IgD-negative memory B cell (primary cell): ENCODE results near the gene DCAF17. TPM values are rescaled to one million over a fixed set of nuclear protein-coding genes. Genes with fewer than 3 reads are reported as not detected.
"Not testable (repeated sequence)": the region's sequence is repeated elsewhere in the genome, so short reads cannot be mapped to it uniquely, and the experiment has no call there.

Experiments used
- H3K27ac Mint-ChIP-seq, 3 donors: one replicate each; pipeline ENCODE4 v1.8.0; 2020 to 2022; ENCODE audit warnings: mild to moderate bottlenecking in 3 of 3, mixed read lengths in 3 of 3, moderate library complexity in 1 of 3
- H3K27me3 Mint-ChIP-seq: one replicate; pipeline ENCODE4 v1.8.0; 2021; ENCODE audit warnings: mixed read lengths
- H3K36me3 Mint-ChIP-seq: one replicate; pipeline ENCODE4 v1.8.0; 2020; ENCODE audit warnings: mild to moderate bottlenecking, mixed read lengths
- H3K4me1 Mint-ChIP-seq, 3 donors: one replicate each; pipeline ENCODE4 v1.8.0; 2020 to 2022; ENCODE audit warnings: mixed read lengths in 3 of 3, mild to moderate bottlenecking in 1 of 3
- H3K4me3 Mint-ChIP-seq, 4 donors: one replicate each; pipeline ENCODE4 v1.8.0; 2020 to 2022; ENCODE audit warnings: mild to moderate bottlenecking in 4 of 4, mixed read lengths in 4 of 4, moderate library complexity in 3 of 4
- H3K9me3 Mint-ChIP-seq, 3 donors: one replicate each; pipeline ENCODE4 v1.8.0; 2020 to 2021; ENCODE audit warnings: mixed read lengths in 3 of 3, mild to moderate bottlenecking in 1 of 3
- polyA plus RNA-seq: library from polyadenylated mRNA; unstranded; fragments of 300-500 nt; fragmentation: Illumina TruSeq; gene quantifications from one replicate; pipeline ENCODE4 v1.2.3, GENCODE V29; 2021

The DCAF17 gene
- polyA plus RNA-seq, 1 donor from 2014 or later = 13.3 TPM

- H3K36me3 Mint-ChIP-seq = no peaks in the 10 kb centered on the region
- H3K9me3 Mint-ChIP-seq = no peaks in the 10 kb centered on the region
- H3K4me3 Mint-ChIP-seq = peak overlapping the region; percentile 31 to 95 (median 86)
- no peak overlapping the region for H3K27ac Mint-ChIP-seq
- H3K4me1 Mint-ChIP-seq = peaks cover 0 to 9% (median 6%) of the 10 kb centered on the region in 3 donors
- H3K27me3 Mint-ChIP-seq = peaks cover 39% of the 10 kb centered on the region
Measured at GRCh38 chr2:171523088-171524017, 89.3 kb downstream of the DCAF17 start.

GRCh38 chr2:171524018-171524401, 90.0 kb downstream of the DCAF17 start:
- peaks cover 42% of the 10 kb centered on the region for H3K27me3 Mint-ChIP-seq
- peak overlapping the region; percentile 31 to 91 (median 80) for H3K4me3 Mint-ChIP-seq
- no peaks in the 10 kb centered on the region for H3K9me3 Mint-ChIP-seq
- H3K36me3 Mint-ChIP-seq = no peaks in the 10 kb centered on the region
- peaks cover 0 to 9% (median 6%) of the 10 kb centered on the region in 3 donors for H3K4me1 Mint-ChIP-seq
- H3K27ac Mint-ChIP-seq = no peak overlapping the region

GRCh38 chr2:171529914-171530313, 95.9 kb downstream of the DCAF17 start:
- peaks cover 0 to 1% (median 0%) of the 10 kb centered on the region in 3 donors for H3K4me1 Mint-ChIP-seq
- no peaks in the 10 kb centered on the region for H3K36me3 Mint-ChIP-seq
- H3K4me3 Mint-ChIP-seq = no peak overlapping the region
- H3K9me3 Mint-ChIP-seq = peaks cover 0 to 5% (median 3%) of the 10 kb centered on the region in 3 donors
- no peak overlapping the region for H3K27ac Mint-ChIP-seq
- H3K27me3 Mint-ChIP-seq = peaks cover 15% of the 10 kb centered on the region

DNA sequence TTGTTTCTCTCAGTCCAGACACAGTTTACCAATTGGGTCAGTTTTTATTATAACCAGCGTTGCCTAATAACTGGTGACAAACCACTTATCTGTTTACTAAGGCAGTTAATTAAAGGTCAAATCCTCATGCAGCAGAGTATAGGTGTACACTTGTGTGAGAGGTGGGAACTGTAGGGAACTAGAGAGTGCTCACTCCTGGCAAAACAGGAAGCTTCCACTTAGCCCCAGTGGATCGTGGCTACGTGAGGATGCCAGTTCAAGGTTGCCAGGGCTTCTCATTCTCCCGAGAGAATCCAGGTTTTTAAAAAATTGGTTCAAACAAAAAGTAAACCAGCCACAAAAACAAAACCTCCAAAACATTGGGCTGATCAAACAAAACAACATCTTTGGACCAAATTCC, 96.4 kb downstream of the DCAF17 start:
- no peak overlapping the region for H3K27ac Mint-ChIP-seq
- no peak overlapping the region for H3K4me3 Mint-ChIP-seq
- H3K36me3 Mint-ChIP-seq = no peaks in the 10 kb centered on the region
- H3K9me3 Mint-ChIP-seq = peaks cover 0 to 5% (median 3%) of the 10 kb centered on the region in 3 donors
- peaks cover 11% of the 10 kb centered on the region for H3K27me3 Mint-ChIP-seq
- peaks cover 0 to 1% (median 0%) of the 10 kb centered on the region in 3 donors for H3K4me1 Mint-ChIP-seq

- H3K4me1 Mint-ChIP-seq, H3K36me3 Mint-ChIP-seq, H3K4me3 Mint-ChIP-seq, H3K9me3 Mint-ChIP-seq, H3K27me3 Mint-ChIP-seq, H3K27ac Mint-ChIP-seq: not testable (repeated sequence)
Measured at GRCh38 chr2:171530859-171531258, 96.8 kb downstream of the DCAF17 start.

- Mint-ChIP-seq H3K27ac (no peak overlapping the region), H3K9me3 (peaks cover 0 to 5% (median 3%) of the 10 kb centered on the region in 3 donors), H3K4me3 (no peak overlapping the region), H3K27me3 (peaks cover 9% of the 10 kb centered on the region), H3K36me3 (no peaks in the 10 kb centered on the region), H3K4me1 (peaks cover 0 to 1% (median 0%) of the 10 kb centered on the region in 3 donors)
Measured at GRCh38 chr2:171531291-171531690, 97.3 kb downstream of the DCAF17 start.

DNA sequence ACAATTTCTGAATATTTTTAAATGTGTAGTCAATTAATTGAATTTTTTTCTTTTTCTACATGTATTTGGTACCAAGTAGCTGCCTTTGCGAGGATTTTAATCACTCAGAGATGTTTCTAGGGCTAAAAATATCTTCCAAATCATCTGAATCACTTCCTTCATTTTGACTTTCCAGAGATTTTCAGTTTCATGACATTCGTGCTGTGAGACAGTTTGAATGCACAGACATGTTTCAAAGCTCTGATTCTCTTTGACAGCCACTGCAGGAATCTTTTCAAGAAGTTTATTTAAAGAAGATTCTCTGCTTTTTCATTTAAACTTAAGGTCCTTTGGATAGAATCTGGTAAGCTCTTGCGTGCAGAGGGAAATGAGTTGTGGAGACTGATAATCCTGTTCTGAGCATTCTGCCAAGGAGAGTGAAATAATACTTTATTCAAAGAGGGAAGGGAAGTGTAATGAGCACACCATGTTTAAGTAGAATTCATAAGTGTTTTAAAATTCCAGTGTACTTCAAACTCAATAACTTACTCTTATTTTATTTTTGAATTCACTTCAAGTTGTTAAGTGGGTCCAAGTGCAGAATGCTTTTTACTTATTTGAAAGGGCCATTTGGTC, 97.9 kb downstream of the DCAF17 start:
- no peaks in the 10 kb centered on the region for H3K36me3 Mint-ChIP-seq
- H3K27me3 Mint-ChIP-seq = peaks cover 12% of the 10 kb centered on the region
- H3K4me3 Mint-ChIP-seq = no peak overlapping the region
- H3K27ac Mint-ChIP-seq = no peak overlapping the region
- peaks cover 0 to 5% (median 3%) of the 10 kb centered on the region in 3 donors for H3K9me3 Mint-ChIP-seq
- H3K4me1 Mint-ChIP-seq = peaks cover 0 to 1% (median 0%) of the 10 kb centered on the region in 3 donors

GRCh38 chr2:171533331-171533730, 99.3 kb downstream of the DCAF17 start:
- Mint-ChIP-seq H3K4me1 (no peaks in the 10 kb centered on the region), H3K36me3 (no peaks in the 10 kb centered on the region), H3K27me3 (peaks cover 10% of the 10 kb centered on the region), H3K27ac (no peak overlapping the region), H3K9me3 (peaks cover 0 to 5% (median 3%) of the 10 kb centered on the region in 3 donors), H3K4me3 (no peak overlapping the region)

Other genes starting within 250 kb of the DCAF17 start
- 99.3 TPM for gene METTL8, start 236 bp upstream of the DCAF17 start, polyA plus RNA-seq
- gene CYBRD1, start 88.2 kb downstream of the DCAF17 start, polyA plus RNA-seq = 0.18 TPM